Fibroblast of pulmonary artery (primary cell): ENCODE data around the gene NCLN.

Experiments used
- DNase-seq: peaks from one replicate; pipeline ENCODE4 v3.0.0-alpha.2; 2010; ENCODE audit warnings: low read depth
- H3K4me3 ChIP-seq: replicated peaks from 2 replicates; pipeline ENCODE4 v1.5.1; 2011; ENCODE audit warnings: low read depth, mild to moderate bottlenecking, control low read depth, low read length, moderate library complexity
- CTCF ChIP-seq: IDR thresholded peaks from 2 replicates; pipeline ENCODE4 v1.5.1; 2011; ENCODE audit warnings: mild to moderate bottlenecking, control low read depth, low read length, inconsistent platforms; ENCODE audit errors: missing control alignments

Gene NCLN

GRCh38 chr19:3176715-3177501 is 8.8 kb upstream of the NCLN start:
- no peak overlapping the region for H3K4me3 ChIP-seq
- no peak for DNase-seq
- no peak for TF ChIP-seq CTCF

- no peak within 1 kb of the TSS for H3K4me3 ChIP-seq
- TF ChIP-seq CTCF: no peak
- no peak for DNase-seq
These were observed 7.3 kb upstream of the NCLN start, which contains the start of gene S1PR4 for GRCh38 chr19:3178377-3178972. TSS of gene S1PR4 (plus strand) at chr19:3178769. CDS start at chr19:3178793, 24 bp downstream.

- TF ChIP-seq CTCF: no peak
- H3K4me3 ChIP-seq: no peak overlapping the region
- no peak for DNase-seq
These were observed 6.6 kb upstream of the NCLN start for GRCh38 chr19:3178973-3179738.

- no peak overlapping the region for H3K4me3 ChIP-seq
- no peak for TF ChIP-seq CTCF
- no peak for DNase-seq
These were observed 5.9 kb upstream of the NCLN start for GRCh38 chr19:3179739-3180293.

GRCh38 chr19:3183721-3184641 is 1.7 kb upstream of the NCLN start:
- TF ChIP-seq CTCF: no peak
- no peak overlapping the region for H3K4me3 ChIP-seq
- no peak for DNase-seq
